SIG-M5 treated with dmso at 0.1 percent for 504 hours (cell line): ENCODE measurements around the gene CRYBG1.
"Not testable (repeated sequence)": the region's sequence is repeated elsewhere in the genome, so short reads cannot be mapped to it uniquely, and the experiment has no call there.

ENCODE experiments used
- DNase-seq: peaks from one replicate; lab custom pipeline; 2025; ENCODE audit not compliant: unreplicated experiment; lab: John Stamatoyannopoulos, UW

The CRYBG1 gene

GRCh38 chr6:106574741-106575458, 214.4 kb downstream of the CRYBG1 start:
- DNase-seq = peak; percentile 8

DNA sequence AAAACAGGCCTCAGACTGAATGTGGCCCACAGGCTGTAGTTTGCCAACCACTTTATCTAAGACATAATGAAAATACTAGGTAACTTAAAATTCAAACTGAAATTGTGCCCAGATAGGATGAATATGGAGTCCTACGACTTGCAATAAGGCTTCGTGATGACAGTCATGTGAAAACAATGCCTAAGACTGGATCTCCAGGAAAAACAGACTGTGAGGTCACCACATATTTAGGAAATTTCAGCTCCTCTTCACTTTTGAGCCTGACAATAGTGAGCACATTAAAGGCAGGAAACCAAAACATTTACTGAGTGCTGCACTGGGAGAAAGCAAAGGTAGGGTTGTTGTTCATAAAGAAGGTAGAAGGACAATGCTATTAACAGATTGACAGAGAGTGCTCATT, 218.8 kb downstream of the CRYBG1 start:
- no peak for DNase-seq

GRCh38 chr6:106581468-106581867, 221.0 kb downstream of the CRYBG1 start:
- DNase-seq = no peak

GRCh38 chr6:106586815-106587415, 226.4 kb downstream of the CRYBG1 start:
- DNase-seq = no peak

DNA sequence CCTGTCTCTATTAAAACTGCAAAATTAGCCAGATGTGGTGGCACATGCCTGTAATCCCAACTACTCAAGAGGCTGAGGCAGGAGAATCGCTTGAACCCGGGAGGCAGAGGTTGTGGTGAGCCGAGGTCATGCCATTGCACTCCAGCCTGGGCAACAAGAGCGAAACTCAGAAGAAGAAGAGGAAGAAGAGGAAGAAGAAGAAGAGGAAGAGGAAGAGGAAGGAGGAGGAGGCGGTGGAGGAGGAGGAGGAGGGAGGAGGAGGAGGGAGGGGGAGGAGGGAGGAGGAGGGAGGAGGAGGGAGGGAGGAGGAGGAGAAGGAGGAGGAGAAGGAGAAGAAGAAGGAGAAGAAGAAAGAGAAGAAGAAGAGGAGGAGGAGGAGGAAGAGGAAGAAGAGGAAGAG, 228.4 kb downstream of the CRYBG1 start:
- DNase-seq = not testable (repeated sequence)

- no peak for DNase-seq
These were observed 230.8 kb downstream of the CRYBG1 start for GRCh38 chr6:106591111-106591825.

DNA sequence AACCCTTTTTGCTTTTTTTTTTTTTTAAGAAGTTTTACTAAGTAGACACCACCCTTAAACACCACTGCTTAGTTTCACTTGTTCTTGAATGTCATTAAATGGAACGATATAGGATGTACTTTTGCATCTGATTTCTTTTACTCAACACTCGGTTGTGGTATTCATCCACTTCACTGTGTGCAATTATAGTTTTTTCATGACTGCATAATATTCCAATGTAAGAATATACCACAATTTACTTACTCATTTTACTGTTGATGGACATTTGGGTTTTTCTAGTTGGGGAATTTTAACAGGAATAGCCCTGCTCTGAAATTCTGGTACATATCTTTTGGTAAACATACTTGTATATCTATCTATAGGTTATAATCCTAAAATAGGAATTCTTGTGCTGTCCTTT, 238.9 kb downstream of the CRYBG1 start:
- no peak for DNase-seq

GRCh38 chr6:106600329-106600728, 239.8 kb downstream of the CRYBG1 start:
- DNase-seq = no peak

- DNase-seq = peak; percentile 71
These were observed 247.7 kb downstream of the CRYBG1 start for GRCh38 chr6:106608080-106608668.

DNA sequence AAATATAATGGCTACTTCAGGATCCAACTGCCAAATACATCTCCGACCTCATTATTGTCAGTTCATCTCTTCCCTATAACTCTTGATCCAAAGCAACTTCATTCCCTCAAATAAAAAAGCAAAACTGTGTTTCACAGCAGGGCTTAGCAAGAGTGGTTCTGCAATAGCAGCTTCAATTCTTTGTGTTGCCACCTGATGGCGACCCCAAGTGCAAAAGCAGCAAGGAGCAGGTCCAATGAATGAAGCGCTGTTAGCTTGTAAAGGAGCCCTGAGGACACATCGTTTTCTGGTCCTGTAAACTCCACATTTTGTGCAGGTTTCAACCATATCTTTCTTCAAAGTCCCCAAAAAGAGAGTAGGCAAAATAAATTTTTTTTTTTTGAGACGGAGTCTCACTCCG, 249.2 kb downstream of the CRYBG1 start:
- DNase-seq = no peak

- no peak for DNase-seq
These were observed 250.5 kb downstream of the CRYBG1 start for GRCh38 chr6:106611030-106611429.

DNA sequence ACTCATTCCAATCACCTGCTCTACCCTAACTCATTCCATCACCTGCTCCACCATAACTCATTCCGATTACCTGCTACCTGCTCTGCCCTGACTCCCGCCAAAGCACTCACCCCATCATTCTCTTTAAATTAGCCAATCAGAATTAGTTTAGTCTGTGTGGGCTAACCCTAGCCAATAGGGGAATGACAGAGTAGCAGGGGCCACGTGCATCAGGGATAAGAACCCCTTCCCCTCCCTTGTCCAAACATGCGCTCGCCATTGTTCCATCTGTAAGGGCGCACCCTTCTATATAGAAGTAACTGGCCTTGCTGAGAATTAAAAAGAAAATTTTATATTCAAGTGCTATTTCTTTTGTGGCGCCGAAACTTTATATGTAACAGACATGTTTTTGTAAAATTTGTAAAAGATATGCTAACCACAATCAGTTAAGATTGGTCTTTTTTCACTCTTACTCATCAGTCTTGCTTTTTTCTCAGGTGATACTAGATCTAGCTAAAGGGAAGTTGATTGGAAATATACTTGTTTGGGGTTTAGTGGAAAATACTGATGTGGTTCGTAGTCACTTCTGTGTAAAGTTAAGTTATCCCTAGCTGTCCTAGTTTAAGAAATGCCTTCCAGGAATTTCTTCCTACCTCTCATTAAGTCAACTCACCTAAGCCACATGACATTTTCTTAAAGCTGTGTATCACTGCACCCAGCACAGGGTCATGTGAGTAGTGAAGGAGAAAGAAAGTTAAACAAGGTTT, 252.3 kb downstream of the CRYBG1 start:
- DNase-seq = no peak

- no peak for DNase-seq
These were observed 253.1 kb downstream of the CRYBG1 start for GRCh38 chr6:106613590-106613989.

GRCh38 chr6:106614166-106614565, 253.6 kb downstream of the CRYBG1 start:
- DNase-seq = no peak

GRCh38 chr6:106614592-106615257, 254.2 kb downstream of the CRYBG1 start:
- DNase-seq = no peak

DNA sequence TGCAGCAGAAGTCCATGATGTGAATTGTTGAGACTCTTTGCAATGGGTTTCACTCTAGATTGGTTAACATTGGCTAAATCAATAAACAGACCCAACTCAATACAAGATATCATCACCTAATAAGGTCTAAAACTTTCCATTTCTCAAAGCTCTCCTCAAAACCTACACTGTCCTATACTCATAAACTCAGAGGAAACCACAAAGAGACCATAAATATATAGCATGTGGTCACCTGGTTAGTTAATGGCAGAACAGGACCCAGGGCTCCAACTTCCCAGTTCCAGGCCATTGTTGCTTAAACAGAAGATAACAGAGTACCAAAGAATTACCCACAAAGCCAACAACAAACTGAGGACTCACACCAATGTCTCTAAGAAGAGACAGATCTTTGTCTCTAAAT, 256.8 kb downstream of the CRYBG1 start:
- DNase-seq = no peak

- no peak for DNase-seq
These were observed 257.3 kb downstream of the CRYBG1 start for GRCh38 chr6:106617857-106618256.

- no peak for DNase-seq
These were observed 257.8 kb downstream of the CRYBG1 start for GRCh38 chr6:106618324-106618723.

DNA sequence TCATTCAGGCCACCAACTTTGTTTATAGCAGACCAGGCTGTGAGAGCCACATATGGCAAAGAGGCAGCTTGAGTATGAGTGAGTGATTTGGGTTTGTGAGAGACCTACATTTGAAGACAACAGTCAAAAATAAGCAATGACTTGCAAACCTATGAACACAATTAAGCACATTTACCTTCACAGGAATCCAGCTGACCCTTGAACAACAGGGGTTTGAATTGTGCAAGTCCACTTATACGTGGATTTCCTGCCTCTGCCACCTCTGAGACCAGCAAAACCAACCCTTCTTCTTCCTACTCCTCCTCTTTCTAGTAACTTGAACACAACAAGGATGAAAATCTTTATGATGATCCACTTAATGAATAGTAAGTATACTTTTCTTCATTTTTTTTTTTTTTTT, 258.7 kb downstream of the CRYBG1 start:
- no peak for DNase-seq

DNA sequence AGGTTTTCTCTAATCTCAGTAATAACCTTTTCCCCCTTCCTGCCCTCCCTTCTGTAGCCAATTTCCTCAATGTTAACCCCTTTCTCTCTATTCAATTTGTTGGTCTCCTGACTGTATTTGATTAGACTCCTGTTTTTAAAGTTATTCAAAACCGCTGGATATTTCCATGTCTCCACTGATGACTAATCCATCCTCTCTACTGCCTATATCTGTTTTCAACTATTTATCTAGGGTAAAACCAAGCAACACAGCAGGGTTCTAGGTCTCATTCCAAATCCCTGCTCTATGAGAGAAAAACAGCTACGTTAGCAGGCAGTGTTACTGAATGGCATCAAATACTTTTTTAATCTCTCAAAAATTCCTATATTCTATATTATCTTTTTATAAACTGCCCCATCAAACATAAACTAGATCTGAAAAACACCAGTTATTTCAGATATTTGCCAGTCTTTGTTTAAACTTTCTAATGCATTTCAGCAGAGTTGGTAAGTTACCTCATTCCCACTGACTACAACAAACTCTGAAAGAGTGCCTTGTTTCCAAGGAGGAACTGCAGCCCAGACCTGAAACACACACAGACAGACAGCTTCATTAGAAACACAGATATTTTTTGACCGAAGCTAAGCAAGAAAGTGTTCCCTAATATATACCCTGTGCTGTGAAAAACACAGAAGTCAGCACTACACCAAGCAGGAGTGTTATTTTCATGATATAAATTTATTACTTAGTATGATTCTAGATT, 260.6 kb downstream of the CRYBG1 start:
- DNase-seq = no peak
